A549 (cell line): ENCODE data around the gene ERICH6B. TPM values are rescaled to one million over a fixed set of nuclear protein-coding genes. Genes with fewer than 3 reads are reported as not detected.

ENCODE experiments used
- ATAC-seq, 2 experiments: fragments of 200-7000 bp in 1 of 2; fragments of >200 bp in 1 of 2; cut with Nextera tagmentation in 1 of 2; cut with Tn5 transposase in 1 of 2; 3 replicates each; pipeline versions ENCODE4 v1.8.0 to v1.9.1; 2018 to 2020; ENCODE audit warnings: mild to moderate bottlenecking in 1 of 2, moderate library complexity in 1 of 2
- CTCF ChIA-PET: fragments of 300-600 bp; sonication (Branson Sonifier 250); formaldehyde crosslinking; extraction: SDS; loops from one replicate; lab custom pipeline; 2021; ENCODE audit warnings: antibody characterized with exemption, inconsistent platforms; lab: Yijun Ruan, JAX
- POLR2A ChIA-PET: fragments of 350-600 bp; formaldehyde crosslinking; extraction: SDS; loops from one replicate; lab custom pipeline; 2021; ENCODE audit warnings: antibody characterized with exemption, inconsistent platforms; lab: Yijun Ruan, JAX
- DNase-seq, 2 experiments: peaks; one replicate each; pipeline versions ENCODE4 v3.0.0 to v3.0.0-alpha.2; 2011 to 2016; ENCODE audit warnings: low read depth in 1 of 2, low spot score in 1 of 2
- FAIRE-seq: peaks from 2 replicates; lab custom pipeline; 2011; peaks lifted over from hg19 to GRCh38; lab: Jason Lieb, UNC
- H3K27ac ChIP-seq, 2 experiments: fragments of >200 bp; sonication (Bioruptor Twin); formaldehyde crosslinking; 3 replicates each; pipeline ENCODE4 v1.5.1; 2016 to 2017
- H3K4me1 ChIP-seq: fragments of >200 bp; sonication (Bioruptor Twin); formaldehyde crosslinking; 3 replicates; pipeline ENCODE4 v1.6.1; 2016
- H3K4me2 ChIP-seq: fragments of >200 bp; sonication (Bioruptor Twin); formaldehyde crosslinking; 3 replicates; pipeline ENCODE4 v1.6.1; 2016
- H3K4me3 ChIP-seq: fragments of >200 bp; sonication (Bioruptor Twin); formaldehyde crosslinking; 3 replicates; pipeline ENCODE4 v1.5.1; 2016
- H3K9me3 ChIP-seq: fragments of >200 bp; sonication (Bioruptor Twin); formaldehyde crosslinking; 3 replicates; pipeline ENCODE4 v1.6.1; 2016
- BCL3 ChIP-seq: fragments of >200 bp; sonication (Bioruptor Twin); formaldehyde crosslinking; IDR thresholded peaks from 3 replicates; pipeline ENCODE4 v1.6.1; 2016
- BHLHE40 ChIP-seq: IDR thresholded peaks from 2 replicates; pipeline ENCODE4 v1.6.1; 2012; ENCODE audit warnings: low read depth, low read length, inconsistent platforms
- CBX8 ChIP-seq: fragments of 200-600 bp; sonication (generic); IDR thresholded peaks from 2 replicates; pipeline ENCODE4 v1.6.1; 2016
- CHD2 ChIP-seq: fragments of 150-350 bp; IDR thresholded peaks from 2 replicates; pipeline ENCODE4 v1.6.1; 2014; ENCODE audit warnings: low read length; ENCODE audit not compliant: partially characterized antibody
- EHF ChIP-seq: fragments of 250-450 bp; sonication (Bioruptor Pico); IDR thresholded peaks from 2 replicates; pipeline ENCODE4 v1.5.0; 2020; ENCODE audit warnings: mild to moderate bottlenecking
- ESRRA ChIP-seq: fragments of 150-350 bp; IDR thresholded peaks from 2 replicates; pipeline ENCODE4 v1.6.1; 2014; ENCODE audit warnings: mild to moderate bottlenecking, low read length, borderline replicate concordance
- FOXS1 ChIP-seq: fragments of 250-450 bp; sonication (Bioruptor Pico); IDR thresholded peaks from 2 replicates; pipeline ENCODE4 v1.5.0; 2020; ENCODE audit warnings: mild to moderate bottlenecking, moderate library complexity
- HEYL ChIP-seq: fragments of 250-450 bp; sonication (Bioruptor Pico); IDR thresholded peaks from 2 replicates; pipeline ENCODE4 v1.8.0; 2021; ENCODE audit warnings: mild to moderate bottlenecking, moderate library complexity
- HMGXB4 ChIP-seq: fragments of 250-450 bp; sonication (Bioruptor Pico); IDR thresholded peaks from 2 replicates; pipeline ENCODE4 v1.5.0; 2021; ENCODE audit warnings: mild to moderate bottlenecking, moderate library complexity, borderline replicate concordance
- HOXA7 ChIP-seq: fragments of 250-450 bp; sonication (Bioruptor Pico); IDR thresholded peaks from 2 replicates; pipeline ENCODE4 v1.5.0; 2020; ENCODE audit warnings: mild to moderate bottlenecking, moderate library complexity
- KDM1A ChIP-seq: fragments of 200-600 bp; sonication (generic); IDR thresholded peaks from 2 replicates; pipeline ENCODE4 v1.6.1; 2016; ENCODE audit warnings: low read depth, mild to moderate bottlenecking
- MAZ ChIP-seq: fragments of 150-350 bp; IDR thresholded peaks from 2 replicates; pipeline ENCODE4 v1.6.1; 2014; ENCODE audit warnings: antibody characterized with exemption, low read depth, low read length, borderline replicate concordance
- MYC ChIP-seq: IDR thresholded peaks from 2 replicates; pipeline ENCODE4 v1.6.1; 2012; ENCODE audit warnings: mild to moderate bottlenecking, inconsistent platforms, low read length, improper control_type of control experiment, borderline replicate concordance
- POLR2AphosphoS2 ChIP-seq: conservative IDR thresholded peaks from 2 replicates; pipeline ENCODE4 v1.6.1; 2012; ENCODE audit warnings: low read length, improper control_type of control experiment, inconsistent platforms
- RAD21 ChIP-seq, 2 experiments: fragments of >200 bp in 1 of 2; sonication (Bioruptor Twin) in 1 of 2; formaldehyde crosslinking in 1 of 2; IDR thresholded peaks in 1 of 2; conservative IDR thresholded peaks in 1 of 2; 2 replicates in 1 of 2; 3 replicates in 1 of 2; pipeline ENCODE4 v1.6.1; 2012 to 2018; ENCODE audit warnings: inconsistent platforms in 1 of 2
- RFX5 ChIP-seq: fragments of 450-650 bp; IDR thresholded peaks from 2 replicates; pipeline ENCODE4 v1.7.1; 2014; ENCODE audit warnings: antibody characterized with exemption, mild to moderate bottlenecking, moderate library complexity
- RNF2 ChIP-seq: fragments of 200-600 bp; sonication (generic); IDR thresholded peaks from 2 replicates; pipeline ENCODE4 v1.6.1; 2016; ENCODE audit warnings: low read depth, mild to moderate bottlenecking, antibody characterized with exemption, moderate library complexity, borderline replicate concordance
- WGBS: methylation state at CpG from one replicate; pipeline ENCODE4 v1.1.6; 2017; ENCODE audit errors: missing lambda C conversion rate; 5-methylcytosine and 5-hydroxymethylcytosine counted together
- polyA plus RNA-seq, 4 experiments: library from polyadenylated mRNA; depleted of rRNA in 3 of 4; stranded (reverse); fragments of >200 nt; fragmentation: RNase III in 1 of 4; extraction: RNeasy Plus Mini Kit Qiagen cat#74134 plus additional on column Dnase treatment in 1 of 4; gene quantifications; 2 replicates in 3 of 4; 3 replicates in 1 of 4; pipeline ENCODE4 v1.2.3, GENCODE V29; 2011 to 2017

Gene ERICH6B
- polyA plus RNA-seq, 2 of the 4 experiments (the other 2 are of a cell fraction): not detected

GRCh38 chr13:45545686-45546409, 69.7 kb downstream of the ERICH6B start:
- ChIA-PET CTCF (no interaction called here), POLR2A (no interaction called here)
- FAIRE-seq: no peak
- WGBS: 60% methylated on average over 6 of the region's 6 CpGs
- no peaks in the 10 kb centered on the region for H3K9me3 ChIP-seq
- TF ChIP-seq HEYL (CRISPR knock-in tag) (no peak), KDM1A (no peak), CBX8 (no peak), RNF2 (no peak), BHLHE40 (no peak), FOXS1 (no peak), HOXA7 (CRISPR knock-in tag) (no peak)
- no peak overlapping the region for H3K4me3 ChIP-seq
- H3K27ac ChIP-seq: no peak overlapping the region
- no peak for DNase-seq
- ATAC-seq: no peak
- no peak overlapping the region for H3K4me2 ChIP-seq
- no peaks in the 10 kb centered on the region for H3K4me1 ChIP-seq

GRCh38 chr13:45544520-45544919, 71.0 kb downstream of the ERICH6B start:
- H3K27ac ChIP-seq: no peak overlapping the region
- DNase-seq (no peak), FAIRE-seq (no peak), ATAC-seq (no peak)
- no peak for TF ChIP-seq BCL3
- TF ChIP-seq RFX5: no peak
- ChIA-PET CTCF (interaction anchor here (0.6 kb wide), 1 partner anchor 174 kb away, joined by 3 read pairs; no protein-coding TSS in a partner anchor), POLR2A (no interaction called here)
- H3K4me1 ChIP-seq: no peaks in the 10 kb centered on the region
- no peaks in the 10 kb centered on the region for H3K9me3 ChIP-seq
- H3K4me2 ChIP-seq: no peak overlapping the region
- H3K4me3 ChIP-seq: no peak overlapping the region
- 57% methylated on average over 2 of the region's 2 CpGs for WGBS

- no peak for DNase-seq
- no peak for FAIRE-seq
- H3K27ac ChIP-seq: no peak overlapping the region
- ChIA-PET CTCF (no interaction called here), POLR2A (no interaction called here)
- 91% methylated on average over 3 of the region's 5 CpGs for WGBS
- H3K9me3 ChIP-seq: no peaks in the 10 kb centered on the region
- H3K4me3 ChIP-seq: no peak overlapping the region
- TF ChIP-seq MAZ (no peak), RFX5 (no peak), CHD2 (no peak), MYC (no peak)
- TF ChIP-seq, all 56 proteins: peak for 0
- H3K4me2 ChIP-seq: no peak overlapping the region
- no peaks in the 10 kb centered on the region for H3K4me1 ChIP-seq
- ATAC-seq: no peak
Measured at GRCh38 chr13:45542878-45543277, 72.7 kb downstream of the ERICH6B start.

GRCh38 chr13:45542391-45542790, 73.1 kb downstream of the ERICH6B start:
- no peak overlapping the region for H3K4me3 ChIP-seq
- 78% methylated on average over 5 of the region's 8 CpGs for WGBS
- H3K27ac ChIP-seq: no peak overlapping the region
- ChIA-PET POLR2A (no interaction called here), CTCF (no interaction called here)
- DNase-seq: no peak
- H3K4me2 ChIP-seq: no peak overlapping the region
- H3K4me1 ChIP-seq: no peaks in the 10 kb centered on the region
- no peak; a peak in 1 of 6 replicates for ATAC-seq
- no peaks in the 10 kb centered on the region for H3K9me3 ChIP-seq
- no peak for FAIRE-seq
- TF ChIP-seq HMGXB4 (CRISPR knock-in tag) (no peak), RAD21 (conservative IDR thresholded peaks at IDR 0.05 in 1 of 2, IDR thresholded peaks at IDR 0.05 in 1 of 2) (no peak), POLR2AphosphoS2 (no peak), EHF (CRISPR knock-in tag) (no peak), ESRRA (no peak)
